ENCODE measurements around the gene S100A14.
"Not testable (repeated sequence)": the region's sequence is repeated elsewhere in the genome, so short reads cannot be mapped to it uniquely, and the experiment has no call there.

The S100A14 gene

GRCh38 chr1:153588033-153588432 lies 28.1 kb downstream of the S100A14 start:
- not testable (repeated sequence) for DNase-seq (ENCODE audit: low read depth, low spot score)

- no peak for DNase-seq (ENCODE audit: low read depth, low spot score)
Observed at GRCh38 chr1:153587314-153587713, 28.8 kb downstream of the S100A14 start.

- no peak for DNase-seq (ENCODE audit: low read depth, low spot score)
Observed at GRCh38 chr1:153586347-153586746, 29.8 kb downstream of the S100A14 start.

GRCh38 chr1:153585006-153585405 lies 31.1 kb downstream of the S100A14 start:
- no peak for DNase-seq (ENCODE audit: low read depth, low spot score)

GRCh38 chr1:153583976-153584375 lies 32.1 kb downstream of the S100A14 start:
- DNase-seq (ENCODE audit: low read depth, low spot score): peak; percentile 27

- DNase-seq (ENCODE audit: low read depth, low spot score): not testable (repeated sequence)
Observed at GRCh38 chr1:153583514-153583913, 32.6 kb downstream of the S100A14 start.

GRCh38 chr1:153582836-153583235 lies 33.3 kb downstream of the S100A14 start:
- DNase-seq (ENCODE audit: low read depth, low spot score): not testable (repeated sequence)

GRCh38 chr1:153578936-153579335 lies 37.2 kb downstream of the S100A14 start:
- no peak for DNase-seq (ENCODE audit: low read depth, low spot score)

- DNase-seq (ENCODE audit: low read depth, low spot score): no peak
Observed at GRCh38 chr1:153578490-153578889, 37.6 kb downstream of the S100A14 start.

GRCh38 chr1:153577624-153578051 lies 38.5 kb downstream of the S100A14 start:
- DNase-seq (ENCODE audit: low read depth, low spot score): no peak

GRCh38 chr1:153577138-153577537 lies 39.0 kb downstream of the S100A14 start:
- DNase-seq (ENCODE audit: low read depth, low spot score): no peak

GRCh38 chr1:153575497-153575896 lies 40.6 kb downstream of the S100A14 start:
- DNase-seq (ENCODE audit: low read depth, low spot score): not testable (repeated sequence)

- not testable (repeated sequence) for DNase-seq (ENCODE audit: low read depth, low spot score)
Observed at GRCh38 chr1:153575081-153575491, 41.0 kb downstream of the S100A14 start.

GRCh38 chr1:153573351-153573750 lies 42.8 kb downstream of the S100A14 start:
- DNase-seq (ENCODE audit: low read depth, low spot score): no peak

- peak; percentile 91 for DNase-seq (ENCODE audit: low read depth, low spot score)
Observed at GRCh38 chr1:153572569-153573015, 43.5 kb downstream of the S100A14 start.

- no peak for DNase-seq (ENCODE audit: low read depth, low spot score)
Observed at GRCh38 chr1:153571706-153572105, 44.4 kb downstream of the S100A14 start.

- no peak for DNase-seq (ENCODE audit: low read depth, low spot score)
Observed at GRCh38 chr1:153570874-153571273, 45.3 kb downstream of the S100A14 start.

- no peak for DNase-seq (ENCODE audit: low read depth, low spot score)
Observed at GRCh38 chr1:153569465-153569864, 46.7 kb downstream of the S100A14 start.

GRCh38 chr1:153568367-153569099 lies 47.6 kb downstream of the S100A14 start:
- peak; percentile 95 for DNase-seq (ENCODE audit: low read depth, low spot score)

GRCh38 chr1:153567621-153568366 lies 48.3 kb downstream of the S100A14 start:
- peak; percentile 57 for DNase-seq (ENCODE audit: low read depth, low spot score)

GRCh38 chr1:153566414-153567371 lies 49.4 kb downstream of the S100A14 start:
- DNase-seq (ENCODE audit: low read depth, low spot score): peak; percentile 99
